HG03095 (cell line): ENCODE measurements around the gene NDP.
A peak's percentile ranks its signal among the peaks of the same experiment; 100 is the strongest.
"Not testable (repeated sequence)": the region's sequence is repeated elsewhere in the genome, so short reads cannot be mapped to it uniquely, and the experiment has no call there.

Source experiments
- ATAC-seq: cut with Tn5 transposase; IDR thresholded peaks from one replicate; pipeline ENCODE4 v1.9.1; 2021; ENCODE audit warnings: moderate library complexity; ENCODE audit not compliant: unreplicated experiment

Gene NDP

DNA sequence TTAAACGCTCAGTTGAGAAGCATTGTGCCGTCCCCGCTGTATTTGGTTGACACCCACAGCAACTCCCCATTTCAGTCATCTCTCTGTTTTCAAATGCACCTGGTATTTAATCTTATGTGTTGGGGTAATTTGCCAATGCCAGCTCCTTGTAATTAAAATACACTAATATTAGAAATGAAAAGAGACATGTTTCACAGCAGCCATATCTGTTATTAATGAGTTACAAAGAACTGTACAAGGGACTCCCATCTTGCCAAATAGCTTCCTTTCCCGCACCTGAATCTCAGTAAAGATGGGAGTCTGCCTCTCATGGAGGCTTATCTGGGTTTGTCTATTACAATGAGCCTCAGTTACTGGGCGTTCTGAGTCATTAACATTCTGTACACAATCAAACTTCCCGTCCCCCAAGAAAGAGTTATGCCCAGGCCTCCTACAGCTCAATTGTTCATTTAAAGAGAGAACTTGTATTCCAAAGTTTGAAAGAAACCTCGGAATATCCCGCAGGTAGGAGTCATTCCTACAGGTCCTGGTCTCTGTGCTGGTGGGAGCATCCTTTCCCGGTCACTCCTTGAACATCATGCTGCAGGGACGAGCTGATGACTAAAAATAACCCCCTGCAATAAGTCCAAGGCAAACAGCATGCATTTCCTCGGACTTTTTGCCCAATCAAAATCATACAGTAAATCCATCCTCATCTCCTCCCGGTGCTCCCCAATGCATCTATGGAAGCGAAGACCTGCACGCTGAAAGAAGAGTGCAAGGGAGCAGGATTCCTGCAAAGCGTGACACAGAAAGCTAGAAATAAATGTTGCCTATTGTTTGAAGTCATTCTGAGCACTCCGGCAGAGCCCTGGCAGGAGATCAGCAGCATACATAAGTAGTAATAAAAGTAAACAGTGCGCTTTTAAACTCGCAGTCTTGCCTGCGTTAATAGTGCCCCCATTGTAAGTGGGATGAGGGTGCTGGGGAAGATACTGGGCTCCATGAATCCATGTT, 926 bp downstream of the NDP start:
- ATAC-seq, result no peak

DNA sequence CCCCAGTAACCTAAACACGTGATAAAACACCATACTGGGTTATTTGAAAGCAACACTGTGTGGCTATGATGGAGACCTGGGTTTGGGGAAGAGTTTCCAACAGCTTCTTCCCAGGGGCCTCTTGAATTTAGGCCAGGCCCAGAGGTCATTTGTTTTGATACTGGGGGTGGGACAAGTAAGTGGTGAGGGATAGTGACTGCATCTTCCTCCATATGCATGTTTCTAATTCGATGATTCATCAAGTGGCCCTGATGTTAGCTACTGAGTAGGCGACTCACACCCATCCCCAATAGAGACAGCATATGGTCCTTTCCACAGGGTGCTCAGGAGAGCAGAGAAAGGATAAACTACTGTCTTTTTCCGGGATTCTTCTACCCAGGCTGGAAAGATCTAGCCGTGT, 2.7 kb downstream of the NDP start:
- ATAC-seq, result no peak

DNA sequence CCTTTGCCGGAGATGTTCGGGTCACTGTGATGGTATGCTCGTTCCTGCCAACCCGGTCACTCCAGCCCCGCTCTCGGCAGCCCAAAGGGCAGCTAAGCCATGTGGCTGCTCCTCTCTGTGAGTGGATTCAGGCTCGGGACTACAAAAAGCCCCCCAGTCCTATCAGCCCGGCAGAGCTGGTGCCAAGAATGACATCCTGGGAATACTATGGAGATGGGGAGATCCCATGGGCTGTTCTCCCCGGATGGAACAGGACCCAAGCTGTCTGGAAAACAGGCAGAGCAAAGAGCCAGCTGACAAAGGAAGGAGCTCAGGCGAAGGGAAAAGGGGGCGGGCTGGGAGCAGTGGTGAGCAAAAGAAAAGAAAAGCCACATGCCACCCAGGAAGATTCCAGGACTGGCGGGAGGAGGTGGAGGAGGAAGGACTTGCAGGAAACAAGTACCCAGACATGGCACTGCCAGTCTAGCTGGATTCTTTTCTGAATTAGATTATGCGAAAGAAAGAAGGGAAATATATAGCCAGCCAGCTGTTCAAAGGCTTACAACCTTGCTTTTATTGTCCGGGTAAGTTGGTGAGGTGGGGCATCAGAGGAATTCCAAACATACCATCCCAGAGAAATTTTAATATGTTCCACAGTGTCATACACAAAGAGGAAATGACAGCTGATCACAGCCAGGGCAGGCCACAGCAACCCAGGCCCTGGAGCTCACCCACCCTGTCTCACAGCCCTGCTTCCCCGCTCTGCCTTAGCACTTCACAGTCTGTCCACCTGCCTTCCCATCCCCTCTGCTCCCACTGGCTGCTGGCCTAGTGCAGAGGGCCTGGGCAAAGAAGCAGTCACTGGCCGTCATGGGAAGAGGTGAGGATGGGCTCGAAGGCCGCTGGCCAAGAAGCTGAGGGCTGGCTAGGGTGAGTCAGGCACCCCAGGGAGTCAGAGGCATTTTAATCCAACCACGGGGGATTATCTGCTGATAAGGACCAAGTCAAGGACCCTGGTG, 3.4 kb downstream of the NDP start:
- ATAC-seq, result no peak

DNA sequence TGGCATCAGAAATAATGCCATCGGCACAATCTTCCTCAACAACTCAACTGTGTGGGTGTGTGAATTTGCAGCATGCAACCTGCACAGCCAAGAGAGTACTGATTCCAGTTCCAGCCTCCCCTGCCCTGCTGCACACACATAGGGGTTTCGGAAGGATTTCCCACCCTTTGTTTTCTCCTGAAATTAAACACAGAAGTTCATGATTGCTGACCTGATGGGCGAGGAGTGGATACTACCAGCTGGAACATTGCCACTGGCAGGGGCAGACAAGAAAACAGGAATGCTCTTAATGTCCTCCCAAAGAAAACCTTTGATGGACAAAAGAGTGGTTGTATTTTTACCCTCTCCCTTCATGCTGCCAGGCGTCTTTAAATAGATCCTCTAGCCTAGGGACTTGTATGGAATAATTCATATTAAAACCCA, 4.8 kb downstream of the NDP start:
- ATAC-seq, result no peak

GRCh38 chrX:43964936-43965335, 8.3 kb downstream of the NDP start:
- no peak for ATAC-seq

- no peak for ATAC-seq
Measured at GRCh38 chrX:43963726-43964125, 9.5 kb downstream of the NDP start.

DNA sequence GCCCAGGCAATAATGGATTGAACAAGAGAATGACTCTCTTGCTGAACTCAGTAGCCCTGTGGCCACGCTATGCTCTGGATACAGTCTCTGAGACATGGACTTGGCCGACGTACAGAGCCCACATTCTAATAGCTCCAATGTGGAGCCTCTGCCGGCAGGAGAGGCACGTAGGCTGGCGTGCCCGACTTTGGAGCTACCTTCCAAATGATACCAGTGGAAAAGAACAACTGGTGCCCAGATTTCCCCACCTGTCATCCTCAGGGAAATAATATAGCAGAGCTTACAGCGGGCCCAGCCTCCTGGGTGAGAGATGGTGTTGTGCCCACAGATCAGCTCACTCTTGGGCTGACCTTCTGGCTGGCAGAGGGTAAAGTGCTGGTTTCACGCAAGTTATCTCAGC, 10.6 kb downstream of the NDP start:
- ATAC-seq, result no peak

DNA sequence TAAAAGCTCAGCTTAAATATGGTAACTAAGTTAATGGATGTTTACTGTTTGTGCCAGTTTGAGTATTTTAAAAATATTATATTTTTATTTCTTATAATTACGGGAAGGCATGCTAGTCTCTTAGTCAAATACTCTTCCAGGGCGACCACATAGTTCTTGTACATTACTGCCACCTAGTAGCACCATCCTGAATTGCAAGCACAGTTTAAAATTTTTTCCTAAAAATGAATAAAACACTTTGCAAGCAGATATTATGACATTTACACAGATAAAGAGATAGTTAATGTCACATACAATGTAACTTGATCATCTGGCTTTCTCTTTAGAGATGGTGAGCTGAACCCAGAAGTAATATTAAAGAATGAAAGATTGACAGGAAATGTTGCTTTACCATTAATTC, 11.5 kb downstream of the NDP start:
- no peak for ATAC-seq

- ATAC-seq, result peak; percentile 73
Measured at GRCh38 chrX:43958529-43958928, 14.7 kb downstream of the NDP start.

GRCh38 chrX:43956034-43956433, 17.2 kb downstream of the NDP start:
- no peak for ATAC-seq

- no peak for ATAC-seq
Measured at GRCh38 chrX:43953218-43953617, 20.0 kb downstream of the NDP start.

GRCh38 chrX:43949669-43950068, 23.5 kb downstream of the NDP start:
- ATAC-seq, result no peak

- no peak for ATAC-seq
Measured at GRCh38 chrX:43940816-43941474, 32.2 kb downstream of the NDP start.

GRCh38 chrX:43939187-43939926, 33.8 kb downstream of the NDP start:
- no peak for ATAC-seq

DNA sequence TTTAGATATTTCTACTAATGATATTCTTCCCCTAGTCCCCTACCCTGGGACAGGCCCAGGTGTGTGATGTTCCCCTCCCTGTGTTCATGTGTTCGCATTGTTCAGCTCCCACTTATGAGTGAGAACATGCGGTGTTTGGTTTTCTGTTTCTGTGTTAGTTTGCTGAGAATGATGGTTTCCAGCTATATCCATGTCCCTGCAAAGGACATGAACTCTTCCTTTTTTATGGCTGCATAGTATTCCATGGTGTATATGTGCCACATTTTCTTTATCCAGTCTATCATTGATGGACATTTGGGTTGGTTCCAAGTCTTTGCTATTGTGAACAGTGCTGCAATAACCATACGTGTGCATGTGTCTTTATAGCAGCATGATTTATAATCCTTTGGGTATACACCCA, 51.2 kb downstream of the NDP start:
- not testable (repeated sequence) for ATAC-seq

DNA sequence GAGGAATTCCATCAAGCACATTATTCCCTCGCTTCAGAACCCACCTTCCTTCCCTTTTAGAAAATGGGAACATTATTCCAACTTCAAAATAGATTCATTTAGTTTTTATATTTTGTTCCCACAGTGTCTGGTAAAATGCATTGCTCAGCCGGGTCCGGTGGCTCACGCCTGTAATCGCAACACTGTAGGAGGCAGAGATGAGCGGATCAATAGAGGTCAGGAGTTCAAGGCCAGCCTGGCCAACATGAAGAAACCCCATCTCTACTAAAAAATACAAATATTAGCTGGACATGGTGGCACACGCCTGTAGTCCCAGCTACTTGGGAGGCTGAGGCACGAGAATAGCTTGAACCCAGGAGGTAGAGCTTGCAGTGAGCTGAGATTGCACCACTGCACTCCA, 62.4 kb downstream of the NDP start:
- ATAC-seq, result not testable (repeated sequence)

- no peak for ATAC-seq
Measured at GRCh38 chrX:43910012-43910411, 63.2 kb downstream of the NDP start.

GRCh38 chrX:43909141-43909540, 64.0 kb downstream of the NDP start:
- no peak for ATAC-seq

DNA sequence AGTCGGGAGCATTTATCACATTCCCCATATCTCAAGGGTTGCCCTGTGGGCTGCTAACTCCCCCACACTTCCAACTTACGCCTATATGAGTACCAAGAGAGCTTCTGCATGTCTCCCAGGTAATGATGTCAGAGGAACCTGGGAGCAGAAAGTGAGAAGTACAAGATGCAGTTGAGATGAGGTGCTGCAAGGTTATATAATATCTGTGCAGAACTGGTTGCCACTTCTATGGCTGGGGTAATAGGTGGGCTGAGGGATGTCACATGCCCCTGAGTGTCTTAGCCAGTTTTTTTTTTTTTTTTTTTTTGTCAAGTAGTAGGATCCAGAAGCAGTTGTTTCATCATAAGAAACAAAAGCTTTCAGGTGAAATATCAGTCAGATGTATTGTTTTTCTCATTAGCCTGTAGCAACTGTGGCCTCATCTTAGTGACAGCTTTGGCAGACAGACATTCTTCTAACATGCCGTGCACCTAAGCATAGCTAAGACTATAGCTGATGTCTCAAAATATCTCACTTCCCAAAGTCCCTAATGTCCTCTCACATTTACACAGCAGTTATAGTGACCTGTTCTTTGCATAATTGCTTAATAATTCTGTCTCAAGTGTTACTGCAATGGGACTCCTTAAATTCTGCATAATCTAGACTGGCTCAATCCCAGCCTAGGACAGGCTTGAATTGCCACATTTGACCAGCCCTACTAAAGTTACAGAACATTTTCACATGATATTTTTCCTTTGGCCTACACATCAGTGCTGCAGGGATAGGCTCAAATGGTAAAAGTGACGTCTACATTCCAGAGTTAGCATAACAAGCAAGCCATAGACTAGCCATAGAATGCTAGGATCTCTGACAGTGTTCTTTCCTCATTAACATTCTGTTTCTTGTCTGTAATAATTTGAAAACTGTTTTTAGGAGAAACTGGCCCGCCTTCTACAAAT, 73.0 kb downstream of the NDP start:
- ATAC-seq, result no peak
